Activated CD8-positive, alpha-beta T cell treated with anti-CD3 and anti-CD28 coated beads for 36 hours (primary cell): ENCODE results near the gene PYGM. TPM values are rescaled to one million over a fixed set of nuclear protein-coding genes. Genes with fewer than 3 reads are reported as not detected.

Experiments
- ATAC-seq: fragments of 200-7000 bp; cut with Tn5 transposase; one replicate; pipeline ENCODE4 v1.10.0; 2021; ENCODE audit warnings: mild to moderate bottlenecking, moderate library complexity
- CTCF ChIA-PET: fragments of 350-600 bp; sonication (Branson Sonifier 250); formaldehyde crosslinking; loops from one replicate; lab custom pipeline; 2021; ENCODE audit warnings: antibody characterized with exemption; lab: Charles Lee
- POLR2A ChIA-PET: fragments of 350-600 bp; sonication (Branson Sonifier 250); formaldehyde crosslinking; loops from one replicate; lab custom pipeline; 2021; ENCODE audit warnings: antibody characterized with exemption; lab: Charles Lee
- DNase-seq: peaks from one replicate; pipeline ENCODE4 v3.0.0-alpha.2; 2020
- H3K27ac Mint-ChIP-seq: one replicate; pipeline ENCODE4 v1.8.0; 2021; ENCODE audit warnings: mild to moderate bottlenecking, mixed read lengths
- H3K27me3 Mint-ChIP-seq: one replicate; pipeline ENCODE4 v1.8.0; 2021; ENCODE audit warnings: mixed read lengths
- H3K36me3 Mint-ChIP-seq: one replicate; pipeline ENCODE4 v1.8.0; 2021; ENCODE audit warnings: low read depth, mixed read lengths
- H3K4me1 Mint-ChIP-seq: one replicate; pipeline ENCODE4 v1.8.0; 2021; ENCODE audit warnings: low read depth, mixed read lengths
- H3K4me3 Mint-ChIP-seq: one replicate; pipeline ENCODE4 v1.8.0; 2021; ENCODE audit warnings: mild to moderate bottlenecking, moderate library complexity, mixed read lengths
- H3K9me3 Mint-ChIP-seq: one replicate; pipeline ENCODE4 v1.8.0; 2021; ENCODE audit warnings: mixed read lengths
- CTCF ChIP-seq: fragments of 200-600 bp; IDR thresholded peaks from one replicate; pipeline ENCODE4 v1.8.0; 2022; ENCODE audit warnings: antibody characterized with exemption, mild to moderate bottlenecking
- intact Hi-C: fragments of 100-400 bp; cut with micrococcal nuclease; formaldehyde crosslinking; loops from one replicate; pipeline ENCODE4 v1.10.0; 2022
- total RNA-seq, 2 experiments: library from RNA; stranded (reverse); gene quantifications; one replicate each; pipeline ENCODE4 v1.2.3, GENCODE V29; 2021

Gene PYGM
- total RNA-seq, 2 experiments from 2014 or later, result 1.2 to 3.3 TPM

GRCh38 chr11:64774144-64774543 lies 14.4 kb upstream of the PYGM start:
- H3K9me3 Mint-ChIP-seq, result no peaks in the 10 kb centered on the region
- ChIA-PET POLR2A (interaction anchor here (0.7 to 24.1 kb wide), 6 partner anchors 10 to 27 kb away, joined by 3 to 331 read pairs (median 7); partner anchors contain the start of genes PYGM and RASGRP2), CTCF (interaction anchor here (1.3 to 3.9 kb wide), 3 partner anchors 10 to 31 kb away, joined by 3 to 35 read pairs (median 19); partner anchors contain the start of gene RASGRP2)
- H3K4me3 Mint-ChIP-seq, result peak overlapping the region; percentile 95
- intact Hi-C loops, result no loop called here
- ATAC-seq, result no peak
- H3K36me3 Mint-ChIP-seq, result peaks cover 82% of the 10 kb centered on the region
- no peaks in the 10 kb centered on the region for H3K27me3 Mint-ChIP-seq
- no peak for TF ChIP-seq CTCF
- H3K4me1 Mint-ChIP-seq, result peaks cover 73% of the 10 kb centered on the region
- H3K27ac Mint-ChIP-seq, result peak overlapping the region; percentile 83
- DNase-seq, result no peak

- no peaks in the 10 kb centered on the region for H3K27me3 Mint-ChIP-seq
- H3K4me1 Mint-ChIP-seq, result peaks cover 90% of the 10 kb centered on the region
- no peak for ATAC-seq
- intact Hi-C loops, result no loop called here
- no peak for DNase-seq
- H3K4me3 Mint-ChIP-seq, result peak overlapping the region; percentile 46
- H3K9me3 Mint-ChIP-seq, result no peaks in the 10 kb centered on the region
- peaks cover 96% of the 10 kb centered on the region for H3K36me3 Mint-ChIP-seq
- peak overlapping the region; percentile 85 for H3K27ac Mint-ChIP-seq
- TF ChIP-seq CTCF, result no peak
- ChIA-PET POLR2A (interaction anchor here (1.0 to 24.1 kb wide), 5 partner anchors 10 to 36 kb away, joined by 3 to 331 read pairs (median 3); partner anchors contain the start of genes PYGM and RASGRP2), CTCF (interaction anchor here (0.6 to 3.4 kb wide), 5 partner anchors 9 to 84 kb away, joined by 3 to 23 read pairs (median 6); partner anchors contain the start of gene RASGRP2)
Measured at GRCh38 chr11:64772303-64773018, 12.7 kb upstream of the PYGM start.

- H3K27me3 Mint-ChIP-seq, result no peaks in the 10 kb centered on the region
- POLR2A ChIA-PET, result interaction anchor here (1.0 to 24.1 kb wide), 3 partner anchors 9 to 36 kb away, joined by 3 to 331 read pairs (median 308); partner anchors contain the start of genes PYGM and RASGRP2
- DNase-seq (no peak), ATAC-seq (no peak)
- CTCF ChIA-PET, result interaction anchor here (1.2 to 3.4 kb wide), 6 partner anchors 8 to 83 kb away, joined by 3 to 23 read pairs (median 6); partner anchors contain the start of gene RASGRP2
- intact Hi-C loops, result no loop called here
- H3K36me3 Mint-ChIP-seq, result peaks cover 96% of the 10 kb centered on the region
- peak overlapping the region; percentile 85 for H3K27ac Mint-ChIP-seq
- H3K9me3 Mint-ChIP-seq, result no peaks in the 10 kb centered on the region
- no peak for TF ChIP-seq CTCF
- peak overlapping the region; percentile 46 for H3K4me3 Mint-ChIP-seq
- H3K4me1 Mint-ChIP-seq, result peaks cover 94% of the 10 kb centered on the region
Measured at GRCh38 chr11:64771861-64772260, 12.1 kb upstream of the PYGM start.

GRCh38 chr11:64770120-64770519 lies 10.3 kb upstream of the PYGM start:
- TF ChIP-seq CTCF, result no peak
- DNase-seq (no peak), ATAC-seq (no peak)
- ChIA-PET CTCF (interaction anchor here (1.4 to 3.4 kb wide), 4 partner anchors 9 to 81 kb away, joined by 5 to 23 read pairs (median 6); partner anchors contain the start of gene RASGRP2), POLR2A (interaction anchor here (0.6 to 24.1 kb wide), 5 partner anchors 8 to 1491 kb away, joined by 3 to 331 read pairs (median 9); partner anchors contain the start of genes PYGM, RASGRP2 and SF1)
- peaks cover 89% of the 10 kb centered on the region for H3K4me1 Mint-ChIP-seq
- no peak overlapping the region for H3K4me3 Mint-ChIP-seq
- peak overlapping the region; percentile 31 for H3K27ac Mint-ChIP-seq
- H3K27me3 Mint-ChIP-seq, result no peaks in the 10 kb centered on the region
- peaks cover 90% of the 10 kb centered on the region for H3K36me3 Mint-ChIP-seq
- no peaks in the 10 kb centered on the region for H3K9me3 Mint-ChIP-seq
- intact Hi-C loops, result no loop called here
